Common myeloid progenitor, CD34-positive (primary cell): Measurements from ENCODE around the gene GALR1.

Experiments used
- CTCF ChIA-PET: fragments of 350-600 bp; sonication (Branson Sonifier 250); formaldehyde crosslinking; loops from one replicate; lab custom pipeline; 2021; ENCODE audit warnings: antibody characterized with exemption; lab: Charles Lee
- POLR2A ChIA-PET: fragments of 350-600 bp; sonication (Branson Sonifier 250); formaldehyde crosslinking; loops from one replicate; lab custom pipeline; 2021; ENCODE audit warnings: antibody characterized with exemption; lab: Charles Lee
- DNase-seq, 3 donors: peaks; one replicate each; pipeline versions ENCODE4 v3.0.0 to v3.0.0-alpha.2; 2013
- H3K27ac ChIP-seq, 2 experiments: 1 replicate in 1 of 2; 2 replicates in 1 of 2; pipeline ENCODE4 v1.7.0; 2013; ENCODE audit warnings: inconsistent platforms in 2 of 2, low read length in 2 of 2, mild to moderate bottlenecking in 2 of 2, low read depth in 1 of 2, moderate library complexity in 1 of 2; ENCODE audit not compliant: severe bottlenecking in 2 of 2, insufficient read depth in 1 of 2, poor library complexity in 1 of 2
- H3K27me3 ChIP-seq, 5 experiments: replicated peaks in 2 of 5; 1 replicate in 3 of 5; 2 replicates in 2 of 5; pipeline versions ENCODE4 v1.6.1 to v1.7.0; 2013; ENCODE audit warnings: low read length in 4 of 5, mild to moderate bottlenecking in 2 of 5, moderate library complexity in 2 of 5, inconsistent platforms in 1 of 5; ENCODE audit not compliant: insufficient read depth in 5 of 5, control insufficient read depth in 4 of 5
- H3K36me3 ChIP-seq, 4 experiments: 1 replicate in 2 of 4; 2 replicates in 2 of 4; pipeline versions ENCODE4 v1.6.1 to v1.7.0; 2013; ENCODE audit warnings: low read length in 3 of 4, control low read depth in 1 of 4, mild to moderate bottlenecking in 1 of 4; ENCODE audit not compliant: control insufficient read depth in 4 of 4, insufficient read depth in 4 of 4
- H3K4me1 ChIP-seq, 4 experiments: 1 replicate in 3 of 4; 2 replicates in 1 of 4; pipeline versions ENCODE4 v1.6.1 to v1.7.1; 2013; ENCODE audit warnings: low read length in 3 of 4, mild to moderate bottlenecking in 3 of 4, control low read depth in 1 of 4, inconsistent platforms in 1 of 4, moderate library complexity in 1 of 4; ENCODE audit not compliant: control insufficient read depth in 4 of 4, insufficient read depth in 4 of 4; ENCODE audit errors: control extremely low read depth in 1 of 4
- H3K4me3 ChIP-seq, 7 experiments: 1 replicate in 4 of 7; 2 replicates in 3 of 7; pipeline versions ENCODE4 v1.5.1 to v1.7.0; 2013; ENCODE audit warnings: mild to moderate bottlenecking in 7 of 7, low read length in 6 of 7, moderate library complexity in 6 of 7, inconsistent platforms in 2 of 7, low read depth in 2 of 7, control low read depth in 1 of 7; ENCODE audit not compliant: insufficient read depth in 4 of 7, control insufficient read depth in 1 of 7; ENCODE audit errors: extremely low read depth in 1 of 7
- H3K9me3 ChIP-seq, 5 experiments: 1 replicate in 4 of 5; 2 replicates in 1 of 5; pipeline versions ENCODE4 v1.6.1 to v1.7.1; 2013; ENCODE audit warnings: low read length in 4 of 5, mild to moderate bottlenecking in 2 of 5, inconsistent platforms in 1 of 5, low read depth in 1 of 5, moderate library complexity in 1 of 5; ENCODE audit not compliant: control insufficient read depth in 4 of 5, insufficient read depth in 2 of 5; ENCODE audit errors: control extremely low read depth in 1 of 5
- WGBS: methylation state at CpG from one replicate; pipeline ENCODE4 v1.1.5; 2013; ENCODE audit not compliant: insufficient coverage; 5-methylcytosine and 5-hydroxymethylcytosine counted together

GALR1 gene

DNA sequence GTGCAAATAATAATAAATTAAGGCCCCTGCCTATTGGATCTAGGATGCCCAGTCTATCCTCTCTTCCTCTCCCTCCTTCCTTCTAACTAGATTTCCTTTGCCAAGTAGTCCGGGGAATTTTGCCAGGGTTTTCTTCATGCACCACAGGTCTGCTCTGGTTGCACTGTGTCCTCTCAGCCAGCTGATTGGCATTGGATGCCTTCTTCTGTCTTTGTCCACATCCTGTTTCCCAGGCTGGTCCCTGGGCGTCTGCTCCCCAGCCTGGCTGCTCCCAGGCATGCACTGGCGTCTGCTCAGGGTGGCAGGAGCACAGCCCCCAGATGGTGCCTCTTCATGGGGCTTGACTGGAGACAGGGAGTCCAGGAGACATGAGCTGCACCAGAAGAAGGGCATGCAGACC lies 66.4 kb downstream of the GALR1 start:
- 94% methylated on average over 3 of the region's 3 CpGs for WGBS
- Histone ChIP-seq H3K4me1 (no peaks in the 10 kb centered on the region), H3K27ac (no peak overlapping the region), H3K9me3 (no peaks in the 10 kb centered on the region), H3K27me3 (peaks cover 3 to 25% (median 6%) of the 10 kb centered on the region in 5 experiments), H3K36me3 (no peaks in the 10 kb centered on the region), H3K4me3 (no peak overlapping the region)
- CTCF ChIA-PET: no interaction called here
- no peak for DNase-seq
- POLR2A ChIA-PET: no interaction called here

DNA sequence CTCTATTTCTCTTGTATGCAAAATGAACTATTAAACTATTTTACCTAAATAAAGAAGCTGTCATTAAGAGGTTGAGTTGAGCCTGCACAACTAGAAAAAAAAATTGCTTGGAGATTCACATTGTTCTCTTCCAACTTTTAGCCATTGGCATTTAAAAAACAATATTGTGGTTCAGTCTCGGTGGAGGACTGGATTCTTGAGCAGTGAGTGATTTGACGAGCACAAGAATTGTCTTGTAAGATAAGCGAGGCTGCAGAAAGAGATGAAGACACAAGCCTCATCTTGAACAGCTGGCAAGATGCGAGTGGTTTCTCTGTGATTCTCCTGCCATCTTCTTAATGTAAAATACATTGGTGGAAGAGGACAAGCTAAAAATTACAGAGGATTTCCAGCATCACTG lies 67.0 kb downstream of the GALR1 start:
- Histone ChIP-seq H3K36me3 (no peaks in the 10 kb centered on the region), H3K4me1 (no peaks in the 10 kb centered on the region), H3K27me3 (peaks cover 4 to 26% (median 7%) of the 10 kb centered on the region in 5 experiments), H3K4me3 (no peak overlapping the region), H3K27ac (no peak overlapping the region), H3K9me3 (no peaks in the 10 kb centered on the region)
- ChIA-PET CTCF (no interaction called here), POLR2A (no interaction called here)
- no peak for DNase-seq
- WGBS: 97% methylated on average over 4 of the region's 4 CpGs

DNA sequence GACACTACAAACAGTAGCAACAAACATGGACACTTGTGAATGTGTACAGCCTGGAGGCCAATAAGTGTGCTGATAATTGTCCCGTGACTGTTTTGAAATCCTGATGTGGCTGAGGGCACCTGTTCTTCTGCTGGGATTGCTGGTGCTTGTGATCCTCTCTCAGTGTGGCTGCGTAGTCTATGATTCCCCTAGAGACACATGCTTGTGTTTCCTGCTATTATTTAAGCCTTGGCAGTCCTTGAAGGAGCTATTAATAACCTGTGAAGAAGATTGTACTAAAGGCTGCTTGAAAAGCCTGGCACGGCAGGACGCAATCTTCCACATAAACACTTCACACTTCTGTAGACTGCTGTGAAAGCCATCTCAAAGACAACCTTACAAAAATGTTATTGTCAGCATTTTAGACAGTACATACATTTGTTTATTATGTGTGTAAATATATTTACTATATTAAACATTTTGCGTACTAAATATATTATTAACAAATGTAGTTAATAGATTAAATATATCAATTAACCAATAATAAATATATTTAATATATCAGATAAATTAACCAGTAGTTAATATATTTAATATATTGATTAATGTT lies 71.4 kb downstream of the GALR1 start:
- Histone ChIP-seq H3K4me1 (no peaks in the 10 kb centered on the region), H3K27me3 (peaks cover 4 to 36% (median 7%) of the 10 kb centered on the region in 5 experiments), H3K27ac (no peak overlapping the region), H3K4me3 (no peak overlapping the region), H3K9me3 (no peaks in the 10 kb centered on the region), H3K36me3 (no peaks in the 10 kb centered on the region)
- ChIA-PET POLR2A (no interaction called here), CTCF (no interaction called here)
- DNase-seq: no peak
- 37% methylated on average over 2 of the region's 5 CpGs for WGBS

DNA sequence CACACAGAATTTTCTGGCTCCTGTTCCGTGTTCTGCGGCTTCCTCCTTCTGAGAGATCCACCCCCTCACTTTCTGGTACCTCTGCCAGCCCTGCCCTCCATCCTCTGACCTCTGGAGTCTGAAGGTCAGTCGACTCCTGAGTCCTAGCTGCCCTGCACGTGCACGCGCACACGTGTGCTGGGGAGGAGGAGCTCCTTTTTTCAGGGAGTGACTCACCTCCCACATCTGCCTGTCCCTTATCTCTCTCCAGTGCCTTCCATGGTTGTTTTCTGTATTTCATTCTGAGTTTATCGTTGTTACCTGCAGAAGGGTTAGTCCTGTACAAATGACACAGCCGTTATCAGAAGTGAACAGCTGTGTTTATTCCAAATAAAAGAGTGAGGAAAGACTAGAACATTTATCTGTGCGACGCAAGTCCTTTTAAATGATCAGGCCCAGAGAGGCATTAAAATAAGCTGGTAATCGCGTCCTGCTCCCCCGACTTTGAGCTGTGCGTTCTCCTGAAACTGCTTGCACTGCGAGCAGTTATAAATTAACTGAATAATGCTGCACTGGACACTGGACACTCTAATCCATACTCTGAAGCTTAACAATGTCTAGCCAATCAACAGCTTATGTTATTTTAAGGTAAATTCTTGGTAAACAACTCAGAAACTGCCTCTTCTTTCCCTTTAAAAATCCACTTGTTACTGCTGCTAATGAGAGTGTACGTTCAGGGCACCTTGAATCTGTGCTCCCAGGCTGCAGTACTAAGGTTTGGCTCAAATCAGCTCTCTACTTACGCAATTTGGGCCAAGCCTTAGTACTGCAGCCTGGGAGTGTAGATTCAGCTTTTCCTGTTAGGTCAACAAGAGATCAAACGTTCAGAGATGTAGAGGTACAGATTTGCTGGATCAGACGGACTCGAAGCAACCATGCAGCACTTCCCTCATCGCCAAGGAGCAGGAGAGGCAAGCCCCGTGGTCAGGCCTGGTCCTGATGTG lies 72.5 kb downstream of the GALR1 start:
- DNase-seq: no peak
- H3K9me3 ChIP-seq: no peaks in the 10 kb centered on the region
- no peaks in the 10 kb centered on the region for H3K36me3 ChIP-seq
- H3K4me3 ChIP-seq: no peak overlapping the region
- H3K27ac ChIP-seq: no peak overlapping the region
- ChIA-PET POLR2A (no interaction called here), CTCF (no interaction called here)
- 89% methylated on average over 18 of the region's 23 CpGs for WGBS
- no peaks in the 10 kb centered on the region for H3K4me1 ChIP-seq
- H3K27me3 ChIP-seq: peaks cover 4 to 36% (median 7%) of the 10 kb centered on the region in 5 experiments

DNA sequence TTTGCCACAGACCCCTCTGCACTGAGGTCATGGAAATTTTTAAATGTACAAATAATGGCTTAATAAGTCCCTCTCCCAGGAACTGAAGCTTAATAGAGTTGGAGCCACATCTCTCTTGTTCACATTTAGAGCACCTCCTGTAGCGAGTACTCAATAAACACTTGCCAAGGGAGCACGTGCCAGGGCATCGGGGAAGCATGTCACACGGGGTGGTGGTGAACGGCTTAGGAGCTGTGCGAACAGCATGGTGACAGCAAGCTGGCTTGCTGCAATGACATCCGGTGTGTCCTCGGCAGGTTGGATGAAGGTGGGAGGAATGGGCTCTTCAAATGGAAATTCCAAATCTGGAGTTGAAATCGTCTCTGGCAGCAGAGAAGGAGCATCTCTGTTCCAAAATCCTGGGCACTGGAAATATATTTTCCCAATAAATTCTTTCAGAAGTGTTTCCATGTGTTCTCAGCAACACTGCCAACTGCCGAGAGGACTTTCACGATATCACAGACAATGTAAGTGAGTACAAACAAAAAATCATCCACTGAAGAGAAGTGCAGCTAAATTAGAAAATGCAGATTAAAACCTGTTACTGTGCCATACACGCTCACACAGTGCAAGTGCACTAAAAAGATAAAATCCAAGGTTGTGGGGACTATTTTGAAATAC lies 74.1 kb downstream of the GALR1 start:
- Histone ChIP-seq H3K27ac (no peak overlapping the region), H3K9me3 (no peaks in the 10 kb centered on the region), H3K4me3 (no peak overlapping the region), H3K27me3 (peaks cover 2 to 30% (median 7%) of the 10 kb centered on the region in 5 experiments), H3K36me3 (no peaks in the 10 kb centered on the region), H3K4me1 (no peaks in the 10 kb centered on the region)
- POLR2A ChIA-PET: no interaction called here
- DNase-seq: no peak
- 89% methylated on average over 10 of the region's 12 CpGs for WGBS
- CTCF ChIA-PET: no interaction called here
